GM19351 (cell line): ENCODE measurements around the gene ZFYVE28.

Experiments
- ATAC-seq: cut with Tn5 transposase; IDR thresholded peaks from one replicate; pipeline ENCODE4 v1.9.1; 2021; ENCODE audit warnings: mild to moderate bottlenecking, moderate library complexity; ENCODE audit not compliant: unreplicated experiment

ZFYVE28 gene

GRCh38 chr4:2370597-2371320, 47.7 kb downstream of the ZFYVE28 start:
- no peak for ATAC-seq

GRCh38 chr4:2368746-2369437, 49.6 kb downstream of the ZFYVE28 start:
- ATAC-seq, result no peak

- ATAC-seq, result no peak
These were observed 50.8 kb downstream of the ZFYVE28 start for GRCh38 chr4:2367626-2368025.

- ATAC-seq, result no peak
These were observed 51.9 kb downstream of the ZFYVE28 start for GRCh38 chr4:2366252-2367192.

GRCh38 chr4:2365913-2366210, 52.6 kb downstream of the ZFYVE28 start:
- ATAC-seq, result no peak

GRCh38 chr4:2365054-2365912, 53.2 kb downstream of the ZFYVE28 start:
- no peak for ATAC-seq

GRCh38 chr4:2364654-2365053, 53.8 kb downstream of the ZFYVE28 start:
- ATAC-seq, result no peak

GRCh38 chr4:2363951-2364653, 54.3 kb downstream of the ZFYVE28 start:
- no peak for ATAC-seq

- no peak for ATAC-seq
These were observed 55.3 kb downstream of the ZFYVE28 start for GRCh38 chr4:2363056-2363721.

GRCh38 chr4:2362266-2363055, 56.0 kb downstream of the ZFYVE28 start:
- no peak for ATAC-seq

GRCh38 chr4:2361366-2362265, 56.8 kb downstream of the ZFYVE28 start:
- no peak for ATAC-seq

- ATAC-seq, result no peak
These were observed 58.1 kb downstream of the ZFYVE28 start for GRCh38 chr4:2360396-2360730.

- no peak for ATAC-seq
These were observed 58.7 kb downstream of the ZFYVE28 start for GRCh38 chr4:2359591-2360395.

GRCh38 chr4:2357821-2358745, 60.4 kb downstream of the ZFYVE28 start:
- ATAC-seq, result no peak

- no peak for ATAC-seq
These were observed 62.0 kb downstream of the ZFYVE28 start for GRCh38 chr4:2356123-2357069.
